Measurements from ENCODE around the gene FST.

GRCh38 chr5:53481887-53482716 lies 1.7 kb downstream of the FST start:
- no peak for TF ChIP-seq POLR2AphosphoS5 (IDR thresholded peaks at IDR 0.05; ENCODE audit: low read depth, low read length)
- no peak for TF ChIP-seq POLR2A (IDR thresholded peaks at IDR 0.05; ENCODE audit: low read depth, low read length)
- no peak for TF ChIP-seq POU2F2 (IDR thresholded peaks at IDR 0.05; ENCODE audit: low read depth, low read length)
- no peak for TF ChIP-seq PAX5 (IDR thresholded peaks at IDR 0.05; ENCODE audit: insufficient read depth, low read length, severe bottlenecking)
- no peak for TF ChIP-seq TAF1 (IDR thresholded peaks at IDR 0.05; ENCODE audit: low read depth, low read length)
- TF ChIP-seq SPI1 (IDR thresholded peaks at IDR 0.05; ENCODE audit: low read depth, low read length), result no peak

All from GM12891 (cell line).